Middle frontal gyrus (tissue), 1 donor: Measurements from ENCODE around the gene AKAP14.
"Not testable (repeated sequence)": the region's sequence is repeated elsewhere in the genome, so short reads cannot be mapped to it uniquely, and the experiment has no call there.

Experiments
- DNase-seq: peaks from one replicate; pipeline ENCODE4 v3.0.0-alpha.2; 2015; ENCODE audit warnings: low spot score; ENCODE audit errors: extremely low spot score

Gene AKAP14

GRCh38 chrX:119919835-119920585 lies 24.3 kb downstream of the AKAP14 start:
- DNase-seq, result no peak

- not testable (repeated sequence) for DNase-seq
Observed at GRCh38 chrX:119922391-119922790, 26.7 kb downstream of the AKAP14 start.

- no peak for DNase-seq
Observed at GRCh38 chrX:119935215-119935874, 39.7 kb downstream of the AKAP14 start.

GRCh38 chrX:119941336-119941735 lies 45.6 kb downstream of the AKAP14 start:
- DNase-seq, result no peak

- no peak for DNase-seq
Observed at GRCh38 chrX:119942173-119942819, 46.6 kb downstream of the AKAP14 start.

GRCh38 chrX:119942831-119943184 lies 47.1 kb downstream of the AKAP14 start:
- no peak for DNase-seq

- peak; percentile 62 for DNase-seq
Observed at GRCh38 chrX:119943185-119943988, 47.7 kb downstream of the AKAP14 start, which contains the start of gene NKAP. NKAP (minus strand) TSS chrX:119943751; CDS start chrX:119943605, 146 bp downstream.

- DNase-seq, result no peak
Observed at GRCh38 chrX:119945481-119945880, 49.8 kb downstream of the AKAP14 start.

GRCh38 chrX:119948381-119948780 lies 52.7 kb downstream of the AKAP14 start:
- no peak for DNase-seq

- DNase-seq, result no peak
Observed at GRCh38 chrX:119954374-119954773, 58.7 kb downstream of the AKAP14 start.

- DNase-seq, result not testable (repeated sequence)
Observed at GRCh38 chrX:119955807-119956570, 60.3 kb downstream of the AKAP14 start.

GRCh38 chrX:119960625-119961024 lies 64.9 kb downstream of the AKAP14 start:
- no peak for DNase-seq

- DNase-seq, result not testable (repeated sequence)
Observed at GRCh38 chrX:119966837-119967236, 71.1 kb downstream of the AKAP14 start.
